DND-41 (cell line): ENCODE data around the gene PTPRH.

ENCODE experiments used
- ATAC-seq: fragments of 200-7000 bp; cut with Tn5 transposase; 3 replicates; pipeline ENCODE4 v1.9.1; 2021; ENCODE audit warnings: low read depth; ENCODE audit not compliant: insufficient read depth
- DNase-seq: peaks from one replicate; pipeline ENCODE4 v3.0.0-alpha.2; 2020
- H2AFZ ChIP-seq: 2 replicates; pipeline ENCODE4 v1.6.0; 2012; ENCODE audit warnings: low read depth, low read length
- H3K27ac ChIP-seq: 2 replicates; pipeline ENCODE4 v1.5.1; 2012; ENCODE audit warnings: low read length, inconsistent platforms
- H3K27me3 ChIP-seq: fragments of 200-600 bp; sonication (generic); 2 replicates; pipeline ENCODE4 v1.6.0; 2012; ENCODE audit warnings: low read length, mild to moderate bottlenecking, inconsistent platforms; ENCODE audit not compliant: insufficient read depth, poor library complexity
- H3K36me3 ChIP-seq: 2 replicates; pipeline ENCODE4 v1.5.1; 2012; ENCODE audit warnings: low read length, inconsistent platforms; ENCODE audit not compliant: insufficient read depth
- H3K4me1 ChIP-seq: 2 replicates; pipeline ENCODE4 v1.5.1; 2012; ENCODE audit warnings: mild to moderate bottlenecking, low read length; ENCODE audit not compliant: insufficient read depth
- H3K4me2 ChIP-seq: 2 replicates; pipeline ENCODE4 v1.6.0; 2012; ENCODE audit warnings: mild to moderate bottlenecking, moderate library complexity, low read length, inconsistent platforms; ENCODE audit not compliant: insufficient read depth
- H3K4me3 ChIP-seq, 2 experiments: fragments of 200-600 bp in 1 of 2; shearing (Covaris generic) in 1 of 2; 2 replicates each; pipeline ENCODE4 v1.5.1; 2012 to 2016; ENCODE audit warnings: inconsistent platforms in 2 of 2, low read length in 2 of 2, mild to moderate bottlenecking in 2 of 2, low read depth in 1 of 2, moderate library complexity in 1 of 2
- H3K79me2 ChIP-seq: 2 replicates; pipeline ENCODE4 v1.6.0; 2012; ENCODE audit warnings: low read length, inconsistent platforms; ENCODE audit not compliant: insufficient read depth
- H3K9ac ChIP-seq: 2 replicates; pipeline ENCODE4 v1.6.0; 2012; ENCODE audit warnings: low read depth, mild to moderate bottlenecking, inconsistent platforms, low read length, moderate library complexity
- H3K9me3 ChIP-seq: 2 replicates; pipeline ENCODE4 v1.5.1; 2012; ENCODE audit warnings: low read length, moderate library complexity, mild to moderate bottlenecking, inconsistent platforms; ENCODE audit not compliant: insufficient read depth, severe bottlenecking
- H4K20me1 ChIP-seq: 2 replicates; pipeline ENCODE4 v1.6.0; 2012; ENCODE audit warnings: low read length; ENCODE audit not compliant: insufficient read depth
- EZH2 ChIP-seq: IDR thresholded peaks from 3 replicates; pipeline ENCODE4 v1.6.1; 2012; ENCODE audit warnings: borderline replicate concordance, low read depth, mild to moderate bottlenecking, moderate library complexity, low read length, inconsistent platforms; ENCODE audit not compliant: severe bottlenecking
- TF ChIP-seq, protein P1 (sequence below): IDR thresholded peaks from 2 replicates; pipeline ENCODE4 v1.5.1; 2012; ENCODE audit warnings: borderline replicate concordance, low read length, moderate library complexity, mild to moderate bottlenecking; ENCODE audit not compliant: poor library complexity, severe bottlenecking; ENCODE audit errors: extremely low read depth

PTPRH gene

DNA sequence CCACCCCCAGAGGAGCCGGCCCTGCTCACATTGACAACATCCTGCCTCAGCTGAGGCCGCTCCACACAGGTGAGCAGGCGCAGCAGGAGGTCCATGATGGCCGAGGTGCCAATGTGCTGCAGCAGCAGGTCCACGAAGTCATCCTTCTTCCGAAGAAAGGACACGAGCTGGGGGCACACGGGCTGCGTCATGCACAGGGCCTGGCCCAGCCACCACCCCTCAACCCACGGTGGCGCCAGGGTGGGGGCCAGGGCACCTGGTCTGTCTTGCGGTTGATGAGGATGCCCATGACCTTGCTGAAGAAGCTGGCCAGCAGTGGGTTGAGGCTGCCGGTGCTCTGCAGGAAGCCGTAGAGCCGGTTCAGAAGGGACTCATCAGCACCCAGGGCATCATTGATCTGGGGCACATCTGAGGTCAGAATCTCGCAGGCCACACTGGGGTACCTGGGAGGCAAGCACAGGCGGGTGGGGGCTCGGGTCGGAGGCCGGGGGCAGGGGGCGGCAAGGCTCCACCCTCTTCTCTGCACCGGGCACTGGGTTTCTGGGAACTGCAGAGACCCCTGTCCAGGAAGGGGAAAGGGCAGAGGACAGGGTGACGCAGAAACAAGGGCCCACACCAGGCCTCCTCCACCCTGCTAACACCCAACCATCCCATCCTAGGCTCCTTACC lies 36.1 kb upstream of the PTPRH start:
- ATAC-seq (no peak), DNase-seq (no peak)
- H3K27ac ChIP-seq: no peak overlapping the region
- peaks cover 65% of the 10 kb centered on the region for H4K20me1 ChIP-seq
- no peaks in the 10 kb centered on the region for H3K27me3 ChIP-seq
- no peak overlapping the region for H2AFZ ChIP-seq
- H3K4me1 ChIP-seq: no peaks in the 10 kb centered on the region
- peaks cover 88% of the 10 kb centered on the region for H3K36me3 ChIP-seq
- peaks cover 50% of the 10 kb centered on the region for H3K79me2 ChIP-seq
- H3K4me2 ChIP-seq: no peak overlapping the region
- no peak overlapping the region for H3K9ac ChIP-seq
- TF ChIP-seq EZH2: no peak
- TF ChIP-seq, protein P1, sequence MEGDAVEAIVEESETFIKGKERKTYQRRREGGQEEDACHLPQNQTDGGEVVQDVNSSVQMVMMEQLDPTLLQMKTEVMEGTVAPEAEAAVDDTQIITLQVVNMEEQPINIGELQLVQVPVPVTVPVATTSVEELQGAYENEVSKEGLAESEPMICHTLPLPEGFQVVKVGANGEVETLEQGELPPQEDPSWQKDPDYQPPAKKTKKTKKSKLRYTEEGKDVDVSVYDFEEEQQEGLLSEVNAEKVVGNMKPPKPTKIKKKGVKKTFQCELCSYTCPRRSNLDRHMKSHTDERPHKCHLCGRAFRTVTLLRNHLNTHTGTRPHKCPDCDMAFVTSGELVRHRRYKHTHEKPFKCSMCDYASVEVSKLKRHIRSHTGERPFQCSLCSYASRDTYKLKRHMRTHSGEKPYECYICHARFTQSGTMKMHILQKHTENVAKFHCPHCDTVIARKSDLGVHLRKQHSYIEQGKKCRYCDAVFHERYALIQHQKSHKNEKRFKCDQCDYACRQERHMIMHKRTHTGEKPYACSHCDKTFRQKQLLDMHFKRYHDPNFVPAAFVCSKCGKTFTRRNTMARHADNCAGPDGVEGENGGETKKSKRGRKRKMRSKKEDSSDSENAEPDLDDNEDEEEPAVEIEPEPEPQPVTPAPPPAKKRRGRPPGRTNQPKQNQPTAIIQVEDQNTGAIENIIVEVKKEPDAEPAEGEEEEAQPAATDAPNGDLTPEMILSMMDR: no peak
- H3K4me3 ChIP-seq: no peak overlapping the region
- no peaks in the 10 kb centered on the region for H3K9me3 ChIP-seq

DNA sequence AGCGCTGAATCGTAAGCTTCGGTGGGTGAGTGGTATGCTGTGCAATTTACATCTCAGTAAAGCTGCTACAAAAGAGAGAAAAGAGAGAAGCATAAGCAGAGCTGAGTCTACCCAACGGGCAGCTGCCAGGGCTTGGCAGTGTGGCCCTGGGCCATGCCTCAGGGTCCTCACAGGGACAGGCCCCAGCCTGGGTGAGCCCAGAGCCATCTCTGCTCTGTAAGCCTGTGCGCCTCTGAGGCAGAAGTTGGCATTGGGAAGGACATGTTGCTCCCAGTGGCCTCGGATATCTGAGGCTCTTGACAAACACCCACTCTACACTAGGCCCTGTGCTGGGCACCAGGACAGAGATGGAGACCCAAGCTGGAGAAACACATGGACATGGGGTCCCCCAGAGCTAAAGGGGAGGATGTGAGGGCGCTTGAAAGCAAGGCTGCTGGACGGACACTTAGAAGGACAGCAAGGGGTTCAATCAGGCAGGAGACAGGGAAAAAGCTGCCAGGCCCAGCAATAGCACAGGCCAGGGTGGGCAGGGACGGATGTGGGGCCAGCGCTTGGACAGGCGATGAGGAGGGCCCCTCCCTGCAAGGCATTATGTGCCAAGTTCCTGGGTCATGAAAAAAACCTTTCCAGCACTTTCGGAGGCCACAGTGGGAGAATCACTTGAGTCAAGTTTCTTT lies 34.8 kb upstream of the PTPRH start:
- Histone ChIP-seq H3K9me3 (no peaks in the 10 kb centered on the region), H3K27ac (no peak overlapping the region), H3K4me1 (no peaks in the 10 kb centered on the region), H3K4me3 (no peak overlapping the region), H3K79me2 (peaks cover 38% of the 10 kb centered on the region), H3K36me3 (peaks cover 92% of the 10 kb centered on the region), H3K9ac (no peak overlapping the region), H3K27me3 (no peaks in the 10 kb centered on the region), H3K4me2 (no peak overlapping the region), H2AFZ (no peak overlapping the region), H4K20me1 (peaks cover 62% of the 10 kb centered on the region)
- TF ChIP-seq, protein P1: no peak
- no peak for TF ChIP-seq EZH2
- ATAC-seq (no peak), DNase-seq (no peak)

DNA sequence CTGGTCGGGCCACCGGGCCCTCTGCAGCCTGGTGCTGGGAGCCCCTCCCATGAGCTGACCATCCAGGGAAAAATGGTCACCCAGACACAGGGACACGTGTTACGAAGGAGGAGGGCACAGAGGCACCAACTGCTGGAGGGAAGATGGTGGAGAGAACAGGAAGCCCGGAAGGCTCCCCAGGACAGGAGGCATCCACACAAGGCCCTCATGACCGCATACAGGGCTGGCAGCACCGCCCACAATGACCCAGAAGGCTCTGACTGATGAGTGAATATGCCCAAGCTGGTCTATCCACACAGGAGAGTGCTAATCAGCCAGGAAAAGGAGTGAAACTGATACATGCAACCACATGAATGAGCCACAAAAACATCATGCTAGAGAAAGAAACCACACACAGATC lies 33.2 kb upstream of the PTPRH start:
- no peak for ATAC-seq
- Histone ChIP-seq H3K27me3 (no peaks in the 10 kb centered on the region), H3K79me2 (peaks cover 21% of the 10 kb centered on the region), H3K36me3 (peaks cover 95% of the 10 kb centered on the region), H4K20me1 (peaks cover 56% of the 10 kb centered on the region), H3K27ac (no peak overlapping the region), H3K9ac (no peak overlapping the region), H3K4me1 (no peaks in the 10 kb centered on the region), H3K4me3 (no peak overlapping the region), H3K9me3 (no peaks in the 10 kb centered on the region), H3K4me2 (no peak overlapping the region), H2AFZ (no peak overlapping the region)
- TF ChIP-seq, protein P1: no peak
- TF ChIP-seq EZH2: no peak
- no peak for DNase-seq
